Hematopoietic multipotent progenitor cell (in vitro differentiated cells): ENCODE data around the gene TMEM154. TPM values are rescaled to one million over a fixed set of nuclear protein-coding genes. Genes with fewer than 3 reads are reported as not detected.

Experiments
- DNase-seq, 3 donors: peaks; one replicate each; pipeline ENCODE4 v3.0.0-alpha.2; 2011 to 2015; ENCODE audit warnings: low read depth in 2 of 3, low spot score in 2 of 3
- total RNA-seq: library from RNA; depleted of rRNA; stranded (reverse); fragments of >200 nt; gene quantifications from one replicate; pipeline ENCODE4 v1.2.3, GENCODE V29; 2012

TMEM154 gene
- total RNA-seq, 1 donor = 2.2 TPM

- DNase-seq = peak in 2 of 3 donors; percentile 18 to 52
Measured at GRCh38 chr4:152640058-152640921, 39.5 kb downstream of the TMEM154 start.

DNA sequence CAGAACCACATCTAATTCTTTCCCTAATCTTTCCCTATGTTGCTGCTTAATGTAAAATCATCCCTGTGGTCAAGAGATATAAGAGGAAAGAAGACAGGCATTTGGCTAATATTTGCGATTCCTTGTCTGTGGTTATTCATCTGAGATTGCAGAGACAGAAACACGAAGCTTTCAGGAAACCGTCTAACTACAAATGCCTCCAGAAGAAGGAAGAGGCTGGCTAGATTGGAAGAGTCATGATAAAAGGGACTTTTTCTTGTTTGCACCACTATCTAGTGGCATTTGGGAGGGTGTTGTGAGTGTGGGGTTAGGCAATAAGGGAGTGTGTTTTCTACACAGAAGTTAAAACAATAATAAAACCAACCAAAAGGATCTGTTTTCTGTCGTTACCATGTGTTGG lies 43.9 kb downstream of the TMEM154 start:
- no peak for DNase-seq

- DNase-seq = no peak
Measured at GRCh38 chr4:152634110-152634760, 45.6 kb downstream of the TMEM154 start.

- DNase-seq = no peak
Measured at GRCh38 chr4:152633118-152633517, 46.7 kb downstream of the TMEM154 start.

DNA sequence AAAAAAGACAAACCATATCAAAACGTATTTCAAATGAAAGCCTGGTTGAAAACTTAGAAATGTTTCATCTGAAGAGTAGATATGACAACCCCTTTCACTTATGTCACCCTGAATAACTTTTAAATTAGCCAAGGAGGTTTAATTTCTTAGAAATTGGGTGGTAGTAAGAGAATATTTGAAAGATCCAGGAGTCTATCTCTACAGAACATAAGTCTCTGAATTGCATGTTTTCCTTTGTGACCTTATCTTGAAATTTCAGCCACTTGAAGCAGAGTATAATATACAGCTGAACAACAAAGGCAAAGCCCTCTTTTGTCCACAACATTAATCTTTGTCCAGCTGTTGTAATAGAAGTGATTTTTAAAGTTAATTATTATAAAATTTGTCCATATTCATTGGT lies 49.5 kb downstream of the TMEM154 start:
- DNase-seq = peak in 1 of 3 donors; percentile 5

DNA sequence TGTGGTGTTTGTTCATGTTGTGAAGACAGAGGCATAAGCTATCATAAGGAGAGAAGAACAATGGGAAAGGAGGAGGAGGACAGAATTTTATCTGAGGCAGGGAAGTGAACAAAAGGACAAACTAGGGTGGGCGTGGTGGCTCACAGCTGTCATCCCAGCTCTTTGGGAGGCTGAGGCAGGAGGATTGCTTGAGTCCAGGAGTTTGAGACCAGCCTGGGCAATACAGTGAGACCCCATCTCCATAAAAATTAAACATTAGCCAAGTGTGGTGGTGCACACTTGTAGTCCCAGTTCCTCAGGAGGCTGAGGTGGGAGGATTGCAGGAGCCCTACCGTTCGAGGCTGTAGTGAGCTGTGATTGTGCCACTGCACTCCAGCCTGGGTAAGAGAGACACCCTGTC lies 49.9 kb downstream of the TMEM154 start:
- no peak for DNase-seq

DNA sequence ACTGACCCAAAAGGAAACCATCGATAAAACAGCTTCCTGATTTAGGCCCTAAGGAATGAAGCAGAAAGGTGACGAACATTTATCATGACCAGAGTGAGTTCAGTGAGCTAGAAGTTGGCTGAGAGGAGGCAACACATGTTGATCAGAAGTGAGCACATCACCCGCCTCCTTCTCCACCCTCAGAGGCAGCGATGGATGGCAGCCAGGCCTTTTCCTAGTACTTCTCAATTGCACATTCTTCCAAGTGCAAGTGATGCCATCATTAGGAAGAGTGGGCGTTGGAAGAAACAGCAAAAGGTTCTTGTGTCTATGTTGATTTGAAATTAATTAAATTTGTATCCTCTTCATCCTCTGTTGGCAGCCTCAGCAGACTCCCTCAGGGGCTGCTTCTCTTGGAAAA lies 51.7 kb downstream of the TMEM154 start:
- DNase-seq = no peak

DNA sequence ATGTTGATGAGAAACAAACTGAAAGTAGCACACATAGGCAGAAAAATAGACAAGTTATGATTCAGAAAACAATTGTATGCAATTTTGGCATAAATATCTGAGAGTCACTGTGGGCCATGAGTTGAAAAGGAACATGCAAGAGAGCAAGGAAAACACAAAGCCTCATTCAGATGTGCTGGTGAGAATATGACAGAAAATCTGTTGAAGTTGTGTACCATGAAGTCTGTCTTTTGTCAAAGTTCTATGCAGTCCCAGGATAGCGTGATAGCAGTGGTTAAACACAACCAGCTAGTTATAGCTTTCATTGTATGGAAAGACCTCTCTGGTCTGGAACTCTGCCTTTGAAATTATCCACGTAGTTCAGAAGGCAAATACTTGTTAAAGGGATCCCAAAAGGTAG lies 53.0 kb downstream of the TMEM154 start:
- DNase-seq = no peak

GRCh38 chr4:152620915-152621314 lies 58.9 kb downstream of the TMEM154 start:
- no peak for DNase-seq

- DNase-seq = no peak
Measured at GRCh38 chr4:152620218-152620617, 59.6 kb downstream of the TMEM154 start.

DNA sequence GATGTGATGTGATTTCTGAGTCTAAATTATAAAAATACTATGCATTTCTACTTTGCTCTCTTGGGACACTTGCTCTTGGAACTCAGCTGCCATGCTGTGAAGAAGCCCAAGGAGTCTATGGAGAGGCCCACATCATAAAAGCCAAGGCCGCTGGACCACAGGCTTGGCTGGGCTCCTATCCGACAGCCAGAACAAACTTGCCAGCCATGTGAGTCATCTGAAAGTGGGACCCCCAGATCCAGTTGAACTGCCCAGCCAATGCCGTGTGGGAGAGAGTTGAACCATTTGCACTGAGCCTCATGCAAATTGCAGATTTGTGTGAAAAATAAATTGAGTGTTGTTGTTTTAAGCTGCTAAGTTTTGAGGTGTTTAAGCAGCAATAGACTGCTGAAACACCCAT lies 60.2 kb downstream of the TMEM154 start:
- DNase-seq = no peak

DNA sequence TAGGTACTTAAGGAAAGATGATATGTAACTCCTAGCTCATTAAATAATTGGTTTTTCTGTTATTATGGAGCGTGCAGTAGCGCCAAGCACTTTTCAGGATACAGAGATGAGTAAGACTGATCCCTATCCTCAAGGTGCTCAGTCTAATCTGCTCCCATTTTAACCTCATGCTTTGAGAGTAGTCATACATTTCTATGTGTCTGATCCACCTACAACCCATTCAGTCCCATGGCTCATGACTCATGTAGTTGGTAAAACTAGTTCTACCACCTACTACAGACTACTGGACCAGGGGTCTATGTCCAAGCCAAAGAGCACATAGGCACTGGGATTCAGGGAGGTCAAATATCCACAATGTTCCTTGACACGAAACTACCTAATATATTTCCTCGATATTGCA lies 60.8 kb downstream of the TMEM154 start:
- no peak for DNase-seq

DNA sequence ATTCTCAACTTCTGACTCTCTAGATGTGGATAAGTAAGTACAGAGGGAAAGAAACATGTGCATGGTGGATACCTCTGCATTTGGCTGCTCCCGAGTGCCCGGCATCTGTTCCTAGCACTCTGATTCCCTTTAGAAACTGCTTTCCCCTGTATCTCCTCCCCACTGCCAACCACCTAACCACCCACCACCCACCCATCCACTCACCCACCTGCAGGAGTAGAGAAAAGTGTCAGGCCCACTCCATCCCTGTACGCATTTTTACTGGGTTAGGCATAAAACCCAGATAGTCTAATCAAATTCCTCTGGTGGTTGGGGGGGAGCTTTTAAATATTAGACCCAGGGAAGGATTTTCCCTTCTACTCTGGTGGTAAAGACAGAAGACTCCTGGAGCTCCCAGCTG lies 63.0 kb downstream of the TMEM154 start:
- no peak for DNase-seq

DNA sequence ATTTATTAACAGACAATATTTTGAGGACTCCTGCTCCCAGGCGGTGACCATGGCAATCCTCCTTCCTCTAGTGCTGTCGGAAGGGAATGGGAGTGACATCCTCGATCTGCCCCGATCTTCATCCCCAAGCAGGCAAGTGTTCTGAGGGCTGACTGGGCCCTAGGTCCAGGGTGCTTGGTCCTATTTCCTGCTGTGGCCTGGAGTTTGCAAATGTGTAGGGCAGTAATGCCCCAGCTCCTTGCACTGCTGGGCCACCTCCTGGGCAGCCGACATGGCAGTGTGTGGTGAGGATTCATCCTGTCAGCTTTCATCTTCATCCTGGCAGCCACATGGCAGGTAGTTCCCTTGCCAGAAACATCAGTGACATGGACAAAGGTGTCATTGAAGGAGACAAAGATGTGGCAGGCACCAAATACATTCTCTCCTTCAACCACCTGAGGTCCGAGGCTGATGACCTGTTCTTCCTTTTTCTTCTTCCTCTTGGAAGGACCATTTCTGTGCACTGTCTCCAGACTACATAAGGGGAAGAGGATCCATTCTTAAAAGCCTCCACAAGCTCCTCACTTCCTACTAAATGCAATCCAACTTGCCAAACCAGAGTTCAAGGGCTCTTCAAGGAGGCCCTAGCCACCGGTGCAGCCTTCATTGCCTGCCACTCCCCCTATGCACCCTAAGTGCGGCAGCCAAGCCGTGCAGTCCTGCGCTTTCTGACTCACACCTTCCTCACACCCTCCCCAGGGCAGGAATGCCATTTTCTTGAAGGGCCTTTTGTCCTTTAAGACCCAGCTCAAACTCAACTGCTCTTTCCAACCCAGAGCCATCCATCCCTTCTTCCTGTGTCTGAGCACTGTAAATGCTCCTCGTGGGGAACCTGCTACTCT lies 65.7 kb downstream of the TMEM154 start:
- no peak for DNase-seq

GRCh38 chr4:152613351-152613750 lies 66.4 kb downstream of the TMEM154 start:
- DNase-seq = no peak

DNA sequence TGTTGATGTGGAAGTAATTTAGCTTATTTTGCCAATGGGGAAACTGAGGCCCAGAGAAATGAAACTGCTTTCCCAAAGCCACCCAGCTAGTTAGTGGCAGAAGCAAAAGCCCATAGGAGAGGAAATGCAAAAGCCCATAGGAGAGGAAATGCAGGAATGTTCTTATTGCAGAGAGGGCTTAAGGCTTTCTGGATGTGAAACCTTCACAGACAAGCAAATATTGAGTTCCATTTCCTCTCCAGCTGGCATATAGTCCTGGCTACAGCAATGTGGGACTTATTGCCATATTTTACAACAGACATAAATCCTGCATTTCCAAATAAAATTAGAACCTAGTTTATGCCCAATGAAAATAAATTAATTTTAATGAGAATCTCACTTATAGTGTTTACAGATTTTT lies 69.7 kb downstream of the TMEM154 start:
- no peak for DNase-seq

DNA sequence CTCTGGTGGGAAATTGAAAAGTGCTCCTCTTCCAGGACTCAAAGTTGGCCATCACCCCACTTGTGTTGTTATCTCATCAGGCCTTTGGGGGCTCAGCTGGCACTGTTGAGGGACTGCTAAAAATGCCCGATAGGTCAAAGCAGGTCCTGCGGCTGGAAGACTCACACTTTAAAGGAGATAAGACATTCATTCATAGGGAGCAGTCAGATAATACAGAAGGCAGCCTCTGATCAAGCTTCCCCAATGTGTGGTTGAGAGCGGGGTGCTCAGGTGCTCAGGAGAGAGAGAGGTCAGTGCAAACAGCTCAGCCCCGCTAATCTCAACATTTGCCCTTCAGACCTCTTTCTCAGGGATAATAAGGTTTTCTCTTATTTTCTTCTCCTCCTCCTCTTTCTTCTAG lies 70.3 kb downstream of the TMEM154 start:
- peak in 2 of 3 donors; percentile 4 to 7 for DNase-seq

DNA sequence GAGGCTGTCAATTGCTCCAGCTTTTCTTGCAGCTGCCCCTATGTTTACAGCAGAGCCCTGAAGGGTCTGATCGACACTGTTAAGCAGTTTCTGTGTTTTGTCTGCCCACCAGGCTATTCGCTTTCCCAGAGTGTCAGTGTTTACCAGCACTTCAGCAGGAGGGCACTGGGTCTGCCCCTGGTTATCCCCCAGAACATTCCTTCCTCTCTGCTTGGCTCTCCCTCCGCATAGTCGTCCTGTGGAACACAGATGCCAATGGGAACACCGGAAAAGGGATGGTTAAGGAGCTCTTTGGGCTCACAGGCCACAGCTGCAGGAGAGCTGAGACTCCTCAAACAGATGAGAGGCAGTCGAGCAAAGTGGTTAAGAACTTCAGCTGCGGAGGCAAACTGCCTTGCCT lies 72.6 kb downstream of the TMEM154 start:
- DNase-seq = no peak

- DNase-seq = no peak
Measured at GRCh38 chr4:152606753-152607152, 73.0 kb downstream of the TMEM154 start.

GRCh38 chr4:152605641-152606335 lies 74.0 kb downstream of the TMEM154 start:
- no peak for DNase-seq

DNA sequence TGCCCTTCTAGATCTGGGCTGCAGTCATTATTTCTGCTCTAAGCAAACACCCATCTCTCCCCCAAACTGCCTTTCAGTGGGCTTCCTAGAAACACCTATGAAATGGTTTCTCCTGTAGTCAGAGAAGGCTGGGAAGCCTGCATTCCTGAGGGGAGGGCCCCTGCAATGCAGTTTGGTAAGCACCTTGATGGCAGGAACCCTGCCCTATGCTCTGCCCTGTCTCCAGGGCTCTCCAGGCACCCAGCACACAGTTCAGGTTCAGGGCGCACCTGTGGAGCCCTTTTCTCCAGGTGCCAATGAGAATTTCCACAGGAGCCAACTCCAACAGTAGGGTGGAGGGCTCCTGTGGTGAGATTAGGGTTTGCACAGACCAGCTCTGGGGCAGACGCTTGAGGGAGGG lies 74.8 kb downstream of the TMEM154 start:
- no peak for DNase-seq
